Mononuclear cell (primary cell): ENCODE results near the gene FAM53B. TPM values are rescaled to one million over a fixed set of nuclear protein-coding genes. Genes with fewer than 3 reads are reported as not detected.
"Not testable (repeated sequence)": the region's sequence is repeated elsewhere in the genome, so short reads cannot be mapped to it uniquely, and the experiment has no call there.

Experiments used
- H3K27me3 ChIP-seq: 2 replicates; pipeline ENCODE4 v1.6.0; 2011; ENCODE audit warnings: low read length, control low read depth; ENCODE audit not compliant: insufficient read depth
- H3K4me1 ChIP-seq: 2 replicates; pipeline ENCODE4 v1.5.1; 2011; ENCODE audit warnings: mild to moderate bottlenecking, low read length, control low read depth; ENCODE audit not compliant: insufficient read depth
- H3K4me3 ChIP-seq: 2 replicates; pipeline ENCODE4 v1.5.1; 2011; ENCODE audit warnings: mild to moderate bottlenecking, low read length, moderate library complexity
- H3K9me3 ChIP-seq: 2 replicates; pipeline ENCODE4 v1.5.1; 2011; ENCODE audit warnings: low read depth, mild to moderate bottlenecking, control low read depth, low read length
- total RNA-seq: library from RNA; depleted of rRNA; stranded (reverse); fragments of >200 nt; gene quantifications from one replicate; pipeline ENCODE4 v1.2.3, GENCODE V29; 2012

FAM53B gene
- total RNA-seq, 1 donor = 88.5 TPM

DNA sequence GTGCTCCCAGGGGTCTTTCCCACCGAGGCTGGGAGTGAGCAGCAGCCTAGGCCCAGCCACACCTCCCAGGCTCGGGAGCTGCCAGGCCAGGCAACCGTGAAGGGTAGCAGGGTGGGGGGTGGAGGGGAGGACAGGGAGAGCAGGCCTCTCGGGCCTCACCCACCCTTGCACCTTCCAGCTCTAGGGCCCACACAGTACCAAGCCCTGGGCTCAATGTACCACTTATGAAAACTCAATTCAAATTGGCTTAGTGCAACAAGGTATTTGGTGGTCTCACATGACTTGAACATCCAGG, 127.4 kb downstream of the FAM53B start:
- Histone ChIP-seq H3K27me3 (no peaks in the 10 kb centered on the region), H3K9me3 (no peaks in the 10 kb centered on the region), H3K4me3 (no peak overlapping the region), H3K4me1 (peaks cover 83% of the 10 kb centered on the region)

DNA sequence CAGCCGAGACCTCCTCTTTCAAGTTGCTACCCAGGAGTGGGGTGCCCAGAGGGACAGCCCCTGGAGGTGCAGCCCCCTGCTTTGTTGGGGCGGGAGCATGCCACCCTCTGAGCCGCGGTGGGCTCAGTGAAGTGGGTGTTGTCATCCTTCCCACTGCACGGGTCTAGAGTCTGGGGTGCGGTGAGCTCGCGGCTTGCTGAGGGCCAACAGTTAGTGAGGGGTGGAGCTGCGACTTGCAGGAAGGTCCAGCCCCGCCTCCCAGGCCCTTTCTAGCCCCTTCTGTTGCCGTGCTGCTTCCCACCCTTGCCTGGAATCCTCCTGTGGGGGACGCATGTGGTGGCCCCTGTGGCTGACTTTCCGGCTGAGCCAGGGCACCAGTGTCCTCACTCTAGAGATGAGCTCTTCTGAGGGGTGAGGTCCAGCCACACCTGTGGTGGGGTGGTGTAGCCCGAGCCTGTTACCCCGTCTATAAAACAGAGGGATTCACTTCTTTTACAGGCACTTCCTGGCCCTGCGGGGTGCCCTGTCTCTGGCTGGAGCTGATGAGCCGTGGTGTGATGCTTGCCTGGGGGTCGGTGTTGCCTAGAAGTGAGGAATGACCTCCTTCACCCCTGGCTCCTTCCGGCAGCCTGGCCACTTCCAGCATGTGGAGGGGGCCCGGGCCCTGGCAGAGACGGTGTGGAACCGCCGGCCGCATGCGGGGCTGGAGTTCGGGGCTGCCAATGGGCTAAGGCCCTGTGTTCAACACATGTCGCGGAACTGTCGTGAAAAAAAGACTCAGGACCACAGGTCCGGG, 127.9 kb downstream of the FAM53B start:
- Histone ChIP-seq H3K4me1 (peaks cover 83% of the 10 kb centered on the region), H3K9me3 (no peaks in the 10 kb centered on the region), H3K27me3 (no peaks in the 10 kb centered on the region), H3K4me3 (no peak overlapping the region)

DNA sequence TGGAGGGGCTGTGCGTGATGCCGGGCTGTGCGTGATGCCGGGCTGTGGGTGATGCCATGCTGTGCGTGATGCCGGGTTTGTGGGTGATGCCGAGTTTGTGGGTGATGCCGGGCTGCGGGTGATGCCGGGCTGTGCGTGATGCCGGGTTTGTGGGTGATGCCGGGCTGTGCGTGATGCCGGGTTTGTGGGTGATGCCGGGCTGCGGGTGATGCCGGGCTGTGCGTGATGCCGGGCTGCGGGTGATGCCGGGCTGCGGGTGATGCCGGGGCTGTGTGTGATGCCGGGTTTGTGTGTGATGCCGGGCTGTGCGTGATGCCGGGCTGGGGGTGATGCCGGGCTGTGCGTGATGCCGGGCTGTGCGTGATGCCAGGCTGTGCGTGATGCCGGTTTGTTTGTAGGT, 128.9 kb downstream of the FAM53B start:
- H3K4me3 ChIP-seq = no peak overlapping the region
- H3K9me3 ChIP-seq = no peaks in the 10 kb centered on the region
- peaks cover 79% of the 10 kb centered on the region for H3K4me1 ChIP-seq
- no peaks in the 10 kb centered on the region for H3K27me3 ChIP-seq

DNA sequence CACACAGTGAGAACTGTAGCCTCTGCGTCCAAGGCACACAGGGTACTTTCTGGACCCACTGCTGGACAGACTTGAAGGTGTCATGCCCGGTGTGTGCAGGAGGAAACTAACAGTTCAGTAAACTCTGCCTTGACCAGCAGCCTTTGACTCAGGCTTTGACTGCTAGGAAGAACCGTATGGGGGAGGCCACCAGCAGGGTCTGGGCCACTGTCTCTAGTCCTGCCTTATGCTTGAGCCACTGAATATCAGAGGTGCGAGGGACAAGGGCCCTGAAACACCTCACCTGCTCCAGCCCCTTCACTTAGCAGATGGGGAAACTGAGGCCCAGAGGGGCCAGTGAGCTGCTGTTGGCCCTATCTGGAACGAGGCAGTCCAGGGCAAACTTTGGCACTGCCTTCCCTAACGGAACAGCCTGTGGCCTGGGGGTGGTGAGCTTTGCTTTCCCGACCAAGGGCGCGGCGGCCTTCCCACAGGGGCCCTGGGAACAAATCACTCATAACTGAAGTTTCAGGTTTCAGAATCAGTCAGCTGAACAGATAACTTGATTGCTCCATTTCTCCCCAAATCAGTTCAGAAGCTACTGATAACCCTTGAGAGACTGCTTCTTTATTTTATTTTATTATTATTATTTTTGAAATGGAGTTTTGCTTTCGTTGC, 130.0 kb downstream of the FAM53B start:
- H3K27me3 ChIP-seq = no peaks in the 10 kb centered on the region
- peaks cover 68% of the 10 kb centered on the region for H3K4me1 ChIP-seq
- H3K4me3 ChIP-seq = no peak overlapping the region
- no peaks in the 10 kb centered on the region for H3K9me3 ChIP-seq

DNA sequence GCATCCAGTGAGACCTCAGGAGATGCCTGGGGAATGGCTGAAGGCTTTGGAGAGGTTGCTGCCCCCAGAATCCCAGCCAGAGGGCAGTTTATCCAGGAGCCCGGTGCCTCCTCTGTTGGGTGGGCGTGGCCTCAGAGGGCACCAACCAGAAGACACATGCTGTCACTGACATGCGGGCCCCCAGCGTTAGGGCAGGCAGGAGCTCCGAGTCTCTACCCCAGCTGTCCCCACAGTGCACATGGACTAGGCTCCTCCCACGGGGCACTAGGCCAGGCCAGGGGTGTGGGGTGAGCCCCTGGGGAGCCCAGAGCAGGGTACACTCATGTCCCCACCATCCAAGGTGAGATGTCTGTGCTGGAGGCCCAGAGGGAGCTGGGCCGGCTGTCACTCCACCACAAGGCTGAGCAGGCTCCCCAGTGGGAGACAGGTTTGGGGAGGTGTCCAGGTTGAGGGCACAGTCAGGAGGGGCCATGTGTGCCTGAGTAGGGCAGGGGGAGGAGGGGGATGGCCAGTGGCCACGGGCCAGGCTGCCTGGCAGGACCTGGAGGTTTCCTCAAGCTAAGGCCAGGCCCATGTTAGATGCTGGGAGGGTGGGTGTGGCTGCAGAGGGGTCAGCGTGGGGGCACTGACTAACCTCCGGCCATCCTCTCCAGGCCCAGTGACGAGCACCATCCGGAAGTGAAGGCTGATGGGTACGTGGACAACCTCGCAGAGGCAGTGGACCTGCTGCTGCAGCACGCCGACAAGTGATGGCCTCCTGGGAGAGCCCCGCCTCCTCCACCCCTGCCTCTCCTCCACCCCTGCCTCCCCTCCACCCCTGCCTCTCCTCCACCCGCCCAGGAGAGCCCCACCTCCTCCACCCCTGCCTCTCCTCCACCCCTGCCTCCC, 131.3 kb downstream of the FAM53B start:
- no peak overlapping the region for H3K4me3 ChIP-seq
- H3K27me3 ChIP-seq = no peaks in the 10 kb centered on the region
- no peaks in the 10 kb centered on the region for H3K9me3 ChIP-seq
- peaks cover 55% of the 10 kb centered on the region for H3K4me1 ChIP-seq

DNA sequence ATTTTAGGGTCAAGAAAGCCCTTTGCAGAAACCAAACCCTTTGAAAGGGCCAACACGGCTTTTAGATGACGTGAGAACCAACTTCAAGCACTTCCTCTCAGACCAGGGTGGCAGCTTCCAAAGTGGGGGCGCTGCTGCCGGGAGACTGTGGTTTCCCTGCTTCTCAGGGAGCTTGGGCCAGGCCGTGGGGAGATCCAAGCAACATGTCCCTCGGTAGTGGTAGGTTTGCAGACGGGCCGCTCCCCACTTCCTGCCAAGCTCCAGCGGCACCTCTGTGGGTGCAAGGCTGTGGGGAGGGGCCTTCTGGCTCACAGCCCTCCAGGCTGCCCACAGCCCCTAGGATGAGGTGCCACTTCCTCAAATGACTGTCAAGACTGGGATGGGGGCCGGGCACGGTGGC, 132.4 kb downstream of the FAM53B start:
- Histone ChIP-seq H3K4me1 (peaks cover 49% of the 10 kb centered on the region), H3K4me3 (no peak overlapping the region), H3K27me3 (no peaks in the 10 kb centered on the region), H3K9me3 (no peaks in the 10 kb centered on the region)

DNA sequence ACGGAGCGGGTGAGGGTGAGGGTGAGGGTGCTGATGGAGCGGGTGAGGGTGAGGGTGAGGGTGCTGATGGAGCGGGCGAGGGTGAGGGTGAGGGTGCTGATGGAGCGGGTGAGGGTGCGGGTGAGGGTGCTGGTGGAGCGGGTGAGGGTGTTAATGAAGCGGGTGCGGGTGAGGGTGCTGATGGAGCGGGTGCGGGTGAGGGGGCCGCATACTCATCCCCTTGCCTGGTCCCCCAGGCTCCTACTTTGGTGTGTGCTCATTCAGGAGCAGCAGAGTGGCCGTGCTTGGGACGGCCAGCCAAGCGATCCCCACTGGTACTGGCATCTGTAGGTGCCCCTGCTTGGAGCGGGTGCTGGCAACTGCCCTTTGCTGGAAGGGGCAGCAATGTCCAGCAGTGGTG, 133.3 kb downstream of the FAM53B start:
- H3K4me1 ChIP-seq = peaks cover 47% of the 10 kb centered on the region
- not testable (repeated sequence) for H3K4me3 ChIP-seq, H3K27me3 ChIP-seq, H3K9me3 ChIP-seq

DNA sequence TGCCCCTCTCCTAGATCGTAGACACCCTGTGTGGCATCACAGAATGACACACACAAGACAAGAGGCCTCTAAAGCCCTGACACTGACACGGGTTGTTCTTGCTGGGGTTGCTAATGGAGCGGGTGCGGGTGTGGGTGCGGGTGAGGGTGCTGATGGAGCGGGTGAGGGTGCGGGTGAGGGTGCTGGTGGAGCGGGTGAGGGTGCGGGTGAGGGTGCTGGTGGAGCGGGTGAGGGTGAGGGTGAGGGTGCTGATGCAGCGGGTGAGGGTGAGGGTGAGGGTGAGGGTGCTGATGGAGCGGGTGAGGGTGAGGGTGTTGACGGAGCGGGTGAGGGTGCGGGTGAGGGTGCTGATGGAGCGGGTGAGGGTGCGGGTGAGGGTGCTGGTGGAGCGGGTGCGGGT, 134.0 kb downstream of the FAM53B start:
- not testable (repeated sequence) for H3K27me3 ChIP-seq, H3K4me3 ChIP-seq, H3K9me3 ChIP-seq
- peaks cover 46% of the 10 kb centered on the region for H3K4me1 ChIP-seq

DNA sequence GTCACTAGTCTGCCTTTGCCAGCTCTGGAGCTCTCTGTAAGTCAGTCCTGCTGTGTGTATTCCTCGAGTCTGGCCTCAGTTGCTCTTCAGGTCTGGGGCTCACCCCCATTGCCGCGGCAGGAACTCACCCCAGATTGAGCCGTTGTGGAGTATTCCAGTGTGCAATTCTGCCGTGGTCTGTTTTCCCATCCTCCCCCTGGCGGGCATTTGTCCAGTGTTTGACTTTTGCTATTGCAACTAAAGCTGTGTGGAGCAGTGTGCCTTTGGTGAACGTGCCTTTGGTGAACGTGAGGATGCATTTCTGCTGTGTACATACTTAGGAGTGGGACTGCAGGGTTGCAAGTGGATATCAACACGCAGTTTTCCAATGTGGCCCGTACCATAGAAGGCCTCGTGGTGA, 134.5 kb downstream of the FAM53B start:
- no peak overlapping the region for H3K4me3 ChIP-seq
- H3K9me3 ChIP-seq = no peaks in the 10 kb centered on the region
- peaks cover 46% of the 10 kb centered on the region for H3K4me1 ChIP-seq
- H3K27me3 ChIP-seq = no peaks in the 10 kb centered on the region

DNA sequence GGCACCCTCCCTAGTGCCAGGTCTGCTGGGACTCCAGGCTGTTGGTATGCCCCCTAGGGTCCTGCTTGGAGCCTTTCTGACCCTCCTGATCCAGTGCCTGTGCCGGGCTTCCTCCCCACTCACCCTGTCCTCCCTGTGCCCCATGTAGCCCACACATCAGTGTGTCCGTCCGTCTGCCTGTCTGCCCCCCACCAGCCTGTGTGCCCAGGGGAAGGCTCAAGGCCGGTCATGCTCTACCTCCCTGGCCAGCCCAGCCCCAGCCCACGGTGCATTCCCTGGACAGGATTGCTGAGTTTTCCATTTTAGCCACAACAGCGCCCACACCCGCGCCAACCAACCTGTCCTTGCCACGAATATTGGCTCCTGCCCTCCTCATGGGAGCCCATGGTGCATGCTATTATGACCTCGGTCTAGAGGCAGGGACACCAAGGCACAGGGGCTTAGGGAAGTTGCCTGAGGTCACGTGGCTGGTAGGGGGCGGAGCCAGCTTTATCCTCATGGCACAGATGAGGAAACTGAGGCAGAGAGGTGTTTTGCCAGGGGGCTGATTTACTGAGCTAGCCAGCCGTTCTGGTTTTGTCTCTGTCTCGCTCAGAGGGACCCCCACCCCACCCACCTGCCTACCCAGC, 136.0 kb downstream of the FAM53B start:
- no peaks in the 10 kb centered on the region for H3K9me3 ChIP-seq
- H3K4me3 ChIP-seq = no peak overlapping the region
- peaks cover 51% of the 10 kb centered on the region for H3K4me1 ChIP-seq
- H3K27me3 ChIP-seq = no peaks in the 10 kb centered on the region

DNA sequence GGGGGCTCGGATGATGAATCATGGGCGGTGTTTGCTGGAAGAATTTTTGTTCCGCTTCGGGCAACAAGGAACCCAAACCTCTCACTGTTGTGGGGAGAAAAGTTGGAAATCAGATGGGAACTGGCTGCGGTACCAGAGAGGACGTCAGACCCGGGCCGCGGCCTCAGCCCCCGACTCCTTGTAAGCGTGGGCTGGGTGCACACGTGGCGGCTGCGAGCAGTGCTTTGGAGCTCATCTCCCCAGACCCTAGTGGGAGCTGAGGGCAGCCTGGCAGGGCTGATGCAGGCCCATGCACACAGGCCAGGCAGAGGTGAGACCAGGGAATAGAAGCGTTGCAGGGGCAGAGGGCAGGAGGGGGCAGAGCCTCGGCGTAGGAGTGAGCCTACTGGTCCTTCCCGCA, 136.5 kb downstream of the FAM53B start:
- Histone ChIP-seq H3K4me1 (peaks cover 53% of the 10 kb centered on the region), H3K9me3 (no peaks in the 10 kb centered on the region), H3K4me3 (no peak overlapping the region), H3K27me3 (no peaks in the 10 kb centered on the region)

DNA sequence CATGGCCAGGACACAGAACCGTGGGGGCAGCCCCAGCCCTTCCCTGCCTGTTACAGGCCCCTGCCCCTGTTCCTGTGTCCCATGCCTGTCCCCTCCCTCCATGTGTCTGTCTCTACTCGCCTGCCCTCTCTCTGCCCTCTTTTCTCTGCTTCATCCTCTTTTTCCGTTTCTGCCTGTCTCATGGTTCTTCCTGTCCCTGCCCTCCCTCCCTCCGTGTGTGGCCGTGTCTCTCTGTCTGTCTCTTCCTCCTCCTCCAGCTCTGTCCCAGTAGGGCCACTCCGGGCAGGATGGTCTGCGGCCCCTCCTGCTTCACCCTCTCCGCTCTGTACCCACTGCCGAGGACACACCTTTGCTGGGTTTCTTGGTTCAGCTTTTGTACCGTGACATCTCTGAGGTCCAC, 137.4 kb downstream of the FAM53B start:
- H3K4me3 ChIP-seq = no peak overlapping the region
- no peaks in the 10 kb centered on the region for H3K9me3 ChIP-seq
- H3K4me1 ChIP-seq = peaks cover 53% of the 10 kb centered on the region
- no peaks in the 10 kb centered on the region for H3K27me3 ChIP-seq

DNA sequence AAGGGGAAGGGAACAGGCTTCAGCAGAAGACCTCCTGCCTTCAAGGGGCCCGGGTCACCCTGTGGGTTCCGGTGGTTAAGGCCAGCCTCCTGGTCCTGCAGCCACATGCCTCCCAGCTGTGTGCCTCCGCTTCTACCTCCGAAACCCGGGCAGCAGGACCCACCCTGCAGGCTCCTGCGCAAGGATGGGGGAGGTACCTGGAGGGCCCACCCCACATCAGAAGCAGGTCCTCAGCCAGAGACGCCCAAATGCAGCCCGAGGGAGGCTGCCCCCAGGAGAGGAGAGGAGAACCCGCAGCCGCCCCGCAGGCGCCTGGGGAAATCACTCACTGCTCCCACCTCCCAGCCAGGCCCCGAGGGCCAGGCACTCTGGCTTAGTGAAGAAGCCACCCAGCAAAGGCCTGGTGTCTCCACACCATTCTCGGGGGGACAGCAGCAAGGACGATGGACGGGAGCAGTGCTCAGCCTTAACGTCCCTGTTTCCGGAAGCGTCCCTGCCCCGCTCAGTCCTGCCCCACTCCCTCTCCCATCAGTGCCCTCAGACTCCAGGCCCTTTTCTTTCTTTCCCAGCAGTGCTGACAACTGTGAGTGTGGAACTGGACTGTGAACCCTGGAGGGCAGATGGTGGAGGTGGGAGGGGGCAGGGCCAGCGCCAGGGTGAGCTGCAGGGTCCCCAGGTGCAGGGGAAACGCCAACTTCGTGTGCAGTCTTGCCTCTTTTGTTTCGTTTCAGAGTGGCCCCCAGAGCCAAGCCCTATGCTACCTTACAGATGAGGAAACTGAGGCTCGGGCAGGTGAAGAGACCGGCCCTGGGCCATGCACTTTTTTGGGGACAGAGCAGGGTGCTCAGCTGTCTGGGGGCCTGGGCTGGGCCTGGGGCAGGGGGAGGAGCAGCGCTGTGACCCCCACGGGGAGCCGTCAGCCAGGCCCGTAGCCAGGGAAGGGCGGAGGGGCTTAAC, 138.0 kb downstream of the FAM53B start:
- no peaks in the 10 kb centered on the region for H3K9me3 ChIP-seq
- H3K27me3 ChIP-seq = no peaks in the 10 kb centered on the region
- H3K4me3 ChIP-seq = no peak overlapping the region
- peaks cover 53% of the 10 kb centered on the region for H3K4me1 ChIP-seq

DNA sequence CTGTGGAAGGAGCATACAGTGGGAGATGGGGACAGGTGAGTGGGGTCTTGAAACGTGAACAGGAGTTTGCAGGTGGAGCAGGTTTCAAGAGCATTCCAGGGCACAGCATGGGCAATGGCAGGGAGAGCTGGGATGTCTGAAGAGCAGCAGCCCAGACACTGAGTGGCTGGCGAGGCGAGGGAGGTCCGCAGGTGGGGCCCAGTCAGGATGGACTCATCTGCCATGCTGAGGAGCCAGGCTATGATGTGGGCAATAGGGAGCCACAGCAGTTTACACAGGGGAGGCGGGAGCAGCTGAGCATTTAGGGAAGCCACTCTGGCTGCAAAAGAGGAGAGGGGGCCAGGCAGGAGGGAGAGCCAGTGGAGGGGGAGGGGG, 138.7 kb downstream of the FAM53B start:
- no peaks in the 10 kb centered on the region for H3K27me3 ChIP-seq
- no peak overlapping the region for H3K4me3 ChIP-seq
- peaks cover 54% of the 10 kb centered on the region for H3K4me1 ChIP-seq
- H3K9me3 ChIP-seq = no peaks in the 10 kb centered on the region
